Measurements from ENCODE around the gene EPHB3.
A peak's percentile ranks its signal among the peaks of the same experiment; 100 is the strongest.
"Not testable (repeated sequence)": the region's sequence is repeated elsewhere in the genome, so short reads cannot be mapped to it uniquely, and the experiment has no call there.

The EPHB3 gene

DNA sequence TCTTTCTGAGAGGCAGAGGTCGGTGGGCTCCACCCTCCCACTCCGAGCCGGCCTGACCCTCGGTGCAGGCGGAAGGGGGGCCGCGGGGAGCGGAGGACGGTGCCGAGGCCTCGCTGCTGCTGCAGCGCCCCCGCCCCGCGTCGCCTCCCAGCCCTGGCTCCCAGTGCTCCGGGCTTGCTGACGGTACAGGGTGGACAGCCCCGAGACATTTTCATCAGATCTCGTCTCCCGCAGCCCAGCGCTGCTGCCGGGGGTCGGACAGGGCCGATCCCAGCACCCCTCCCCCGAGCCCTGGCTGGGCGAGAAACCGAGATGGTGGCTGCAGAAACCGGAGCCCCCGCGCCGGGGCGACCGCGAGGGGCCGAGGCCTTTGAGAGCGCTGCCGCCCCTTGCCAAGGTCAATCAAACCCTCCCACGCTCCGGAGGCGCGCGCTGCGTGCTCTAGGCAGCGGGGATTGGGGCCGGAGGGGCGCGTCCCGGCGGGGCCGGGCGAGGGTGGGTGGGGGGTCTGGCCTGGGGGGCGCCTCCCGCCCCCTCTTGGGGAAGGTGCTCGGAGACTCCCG, 42.5 kb downstream of the EPHB3 start:
- Histone ChIP-seq H3K9me3 (ENCODE audit: control insufficient read depth in 1 of 2, low read length in 2 of 2) (no peaks in the 10 kb centered on the region), H3K4me1 (ENCODE audit: control insufficient read depth in 1 of 2, insufficient read depth in 2 of 2, low read length in 2 of 2) (peaks cover 0 to 27% of the 10 kb centered on the region in 2 donors), H3K4me3 (ENCODE audit: low read depth in 1 of 2, low read length in 2 of 2) (peak overlapping the region; percentile 30 to 51), H3K27ac (ENCODE audit: low read length) (no peak overlapping the region), H3K36me3 (ENCODE audit: control insufficient read depth in 1 of 2, insufficient read depth in 2 of 2, low read length in 2 of 2) (no peaks in the 10 kb centered on the region), H3K27me3 (ENCODE audit: low read depth, low read length) (peaks cover 13% of the 10 kb centered on the region)

GRCh38 chr3:184604615-184605290, 43.2 kb downstream of the EPHB3 start:
- Histone ChIP-seq H3K27me3 (ENCODE audit: low read depth, low read length) (peaks cover 13% of the 10 kb centered on the region), H3K4me3 (ENCODE audit: low read depth in 1 of 2, low read length in 2 of 2) (peak overlapping the region; percentile 45 to 51), H3K36me3 (ENCODE audit: control insufficient read depth in 1 of 2, insufficient read depth in 2 of 2, low read length in 2 of 2) (no peaks in the 10 kb centered on the region), H3K27ac (ENCODE audit: low read length) (no peak overlapping the region), H3K4me1 (ENCODE audit: control insufficient read depth in 1 of 2, insufficient read depth in 2 of 2, low read length in 2 of 2) (peaks cover 0 to 27% of the 10 kb centered on the region in 2 donors), H3K9me3 (ENCODE audit: control insufficient read depth in 1 of 2, low read length in 2 of 2) (no peaks in the 10 kb centered on the region)

DNA sequence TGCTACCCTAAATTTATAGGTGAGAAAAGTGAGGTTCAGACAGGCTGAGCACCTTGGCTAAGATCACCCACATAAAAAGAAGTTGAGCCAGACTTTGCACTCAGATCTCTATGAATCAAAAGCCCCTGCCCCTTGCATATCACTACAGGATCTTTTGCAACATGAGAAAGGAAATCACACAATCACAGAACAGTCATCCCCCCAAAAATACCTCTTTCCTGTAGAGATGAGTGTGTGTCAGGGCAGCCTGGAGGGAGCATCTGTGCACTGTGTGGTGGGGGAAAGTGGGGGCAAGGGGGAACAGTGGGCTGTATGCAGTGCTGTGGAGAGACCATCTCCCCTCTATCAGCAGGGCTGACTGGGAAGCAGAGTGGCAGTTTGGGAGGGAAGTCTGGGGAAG, 46.6 kb downstream of the EPHB3 start:
- Histone ChIP-seq H3K4me1 (ENCODE audit: control insufficient read depth in 1 of 2, insufficient read depth in 2 of 2, low read length in 2 of 2) (peaks cover 0 to 16% of the 10 kb centered on the region in 2 donors), H3K4me3 (ENCODE audit: low read depth in 1 of 2, low read length in 2 of 2) (no peak overlapping the region), H3K36me3 (ENCODE audit: control insufficient read depth in 1 of 2, insufficient read depth in 2 of 2, low read length in 2 of 2) (no peaks in the 10 kb centered on the region), H3K27ac (ENCODE audit: low read length) (no peak overlapping the region), H3K27me3 (ENCODE audit: low read depth, low read length) (peaks cover 7% of the 10 kb centered on the region), H3K9me3 (ENCODE audit: control insufficient read depth in 1 of 2, low read length in 2 of 2) (no peaks in the 10 kb centered on the region)

DNA sequence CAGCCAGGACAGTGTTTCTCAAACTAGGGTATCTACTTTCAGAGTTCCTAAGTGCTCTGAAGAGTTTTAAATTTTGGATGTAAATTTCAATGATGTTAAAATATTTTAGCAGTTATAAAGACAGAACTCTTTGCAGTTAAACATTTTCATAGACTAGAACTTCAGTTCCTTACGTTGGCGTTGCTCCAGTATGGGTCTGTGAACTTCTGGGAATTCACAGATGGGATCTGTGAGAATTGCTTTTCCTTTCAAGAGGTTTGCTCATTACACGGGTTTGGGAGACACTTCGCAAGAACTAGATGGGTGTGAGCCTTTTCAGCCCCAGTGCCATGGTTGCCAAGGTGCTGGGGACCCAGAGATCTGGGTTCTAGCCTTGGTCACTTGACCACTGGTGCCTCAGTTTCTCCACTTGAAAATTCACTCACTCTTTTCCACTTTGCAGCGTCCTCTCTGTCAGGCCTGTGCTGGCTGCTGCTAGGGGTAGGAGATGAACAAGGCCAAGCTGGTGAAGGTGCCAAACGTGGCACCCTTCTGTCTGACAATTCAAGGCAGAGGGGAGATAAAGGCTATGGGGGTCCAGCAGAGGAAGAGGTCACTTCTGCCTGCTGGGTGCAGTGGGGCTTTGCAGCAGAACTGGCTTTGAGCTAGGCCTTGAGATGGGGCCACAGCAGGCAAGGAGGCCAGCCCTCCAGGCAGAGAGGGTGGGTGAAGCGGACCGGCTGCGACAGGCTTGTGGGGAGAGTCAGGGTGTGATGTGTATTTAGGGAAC, 48.1 kb downstream of the EPHB3 start:
- Histone ChIP-seq H3K4me1 (ENCODE audit: control insufficient read depth in 1 of 2, insufficient read depth in 2 of 2, low read length in 2 of 2) (peaks cover 0 to 3% of the 10 kb centered on the region in 2 donors), H3K4me3 (ENCODE audit: low read depth in 1 of 2, low read length in 2 of 2) (no peak overlapping the region), H3K27ac (ENCODE audit: low read length) (no peak overlapping the region), H3K9me3 (ENCODE audit: control insufficient read depth in 1 of 2, low read length in 2 of 2) (no peaks in the 10 kb centered on the region), H3K36me3 (ENCODE audit: control insufficient read depth in 1 of 2, insufficient read depth in 2 of 2, low read length in 2 of 2) (no peaks in the 10 kb centered on the region), H3K27me3 (ENCODE audit: low read depth, low read length) (no peaks in the 10 kb centered on the region)

DNA sequence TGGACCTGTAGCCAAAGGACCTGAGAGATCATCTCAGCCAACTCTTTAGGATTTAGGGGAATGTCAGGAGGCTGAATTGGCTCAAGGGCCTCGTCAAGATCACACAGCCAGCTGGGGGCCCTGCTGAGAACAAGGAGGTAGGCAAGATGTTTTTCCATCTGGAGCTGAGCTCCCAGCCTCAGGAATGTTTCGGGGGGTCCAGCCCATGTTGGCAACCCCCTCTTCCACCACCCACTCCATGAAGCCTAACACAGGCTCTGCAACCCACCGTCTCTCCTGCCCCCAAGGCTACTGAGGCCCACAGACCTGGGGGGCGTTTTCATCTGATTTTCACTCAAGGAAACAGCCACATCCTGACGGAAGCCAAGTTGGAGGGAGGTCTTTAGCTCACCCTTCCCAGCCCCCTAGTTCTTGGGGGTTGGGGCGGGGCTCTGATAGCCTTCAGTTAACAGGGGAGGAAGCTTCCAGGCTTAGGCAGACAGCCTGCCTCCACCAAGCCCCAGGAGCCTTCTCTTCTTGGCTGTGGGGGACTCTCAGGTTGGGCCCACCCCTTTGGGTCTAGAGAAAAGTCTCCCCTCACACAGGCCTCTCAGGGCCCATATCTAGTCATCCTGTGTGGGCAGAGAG, 48.8 kb downstream of the EPHB3 start:
- Histone ChIP-seq H3K36me3 (ENCODE audit: control insufficient read depth in 1 of 2, insufficient read depth in 2 of 2, low read length in 2 of 2) (no peaks in the 10 kb centered on the region), H3K27me3 (ENCODE audit: low read depth, low read length) (no peaks in the 10 kb centered on the region), H3K4me3 (ENCODE audit: low read depth in 1 of 2, low read length in 2 of 2) (no peak overlapping the region), H3K27ac (ENCODE audit: low read length) (no peak overlapping the region), H3K9me3 (ENCODE audit: control insufficient read depth in 1 of 2, low read length in 2 of 2) (no peaks in the 10 kb centered on the region), H3K4me1 (ENCODE audit: control insufficient read depth in 1 of 2, insufficient read depth in 2 of 2, low read length in 2 of 2) (no peaks in the 10 kb centered on the region)

- Histone ChIP-seq H3K9me3 (ENCODE audit: control insufficient read depth in 1 of 2, low read length in 2 of 2) (no peaks in the 10 kb centered on the region), H3K36me3 (ENCODE audit: control insufficient read depth in 1 of 2, insufficient read depth in 2 of 2, low read length in 2 of 2) (no peaks in the 10 kb centered on the region), H3K27me3 (ENCODE audit: low read depth, low read length) (no peaks in the 10 kb centered on the region), H3K4me3 (ENCODE audit: low read depth in 1 of 2, low read length in 2 of 2) (no peak overlapping the region), H3K27ac (ENCODE audit: low read length) (no peak overlapping the region), H3K4me1 (ENCODE audit: control insufficient read depth in 1 of 2, insufficient read depth in 2 of 2, low read length in 2 of 2) (no peaks in the 10 kb centered on the region)
These were observed 50.2 kb downstream of the EPHB3 start for GRCh38 chr3:184611607-184612281.

GRCh38 chr3:184615396-184615795, 53.8 kb downstream of the EPHB3 start:
- no peaks in the 10 kb centered on the region for H3K9me3 ChIP-seq (ENCODE audit: control insufficient read depth in 1 of 2, low read length in 2 of 2)
- H3K36me3 ChIP-seq (ENCODE audit: control insufficient read depth in 1 of 2, insufficient read depth in 2 of 2, low read length in 2 of 2) = no peaks in the 10 kb centered on the region
- H3K27ac ChIP-seq (ENCODE audit: low read length) = no peak overlapping the region
- H3K27me3 ChIP-seq (ENCODE audit: low read depth, low read length) = no peaks in the 10 kb centered on the region
- H3K4me1 ChIP-seq (ENCODE audit: control insufficient read depth in 1 of 2, insufficient read depth in 2 of 2, low read length in 2 of 2) = peaks cover 7 to 15% of the 10 kb centered on the region in 2 donors
- no peak overlapping the region for H3K4me3 ChIP-seq (ENCODE audit: low read depth in 1 of 2, low read length in 2 of 2)

- Histone ChIP-seq H3K27ac (ENCODE audit: low read length) (no peak overlapping the region), H3K4me3 (ENCODE audit: low read depth in 1 of 2, low read length in 2 of 2) (no peak overlapping the region), H3K9me3 (ENCODE audit: control insufficient read depth in 1 of 2, low read length in 2 of 2) (no peaks in the 10 kb centered on the region)
These were observed 54.9 kb downstream of the EPHB3 start for GRCh38 chr3:184616436-184616835.

DNA sequence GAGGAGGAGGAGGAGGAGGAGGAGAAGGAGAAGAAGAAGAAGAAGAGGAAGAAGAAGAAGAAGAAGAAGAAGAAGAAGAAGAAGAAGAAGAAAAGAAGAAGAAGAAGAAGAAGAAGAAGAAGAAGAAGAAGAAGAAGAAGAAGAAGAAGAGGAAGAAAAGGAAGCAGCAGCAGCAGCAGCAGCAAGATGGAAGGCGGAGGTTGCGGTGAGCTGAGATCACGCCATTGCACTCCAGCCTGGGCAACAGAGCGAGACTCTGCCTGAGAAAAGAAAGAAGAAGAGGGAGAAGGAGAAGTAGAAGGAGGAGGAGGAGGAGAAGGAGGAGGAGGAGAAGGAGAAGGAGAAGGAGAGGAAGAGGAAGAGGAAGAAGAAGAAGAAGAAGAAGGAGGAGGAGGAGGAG, 55.7 kb downstream of the EPHB3 start:
- not testable (repeated sequence) for H3K27ac ChIP-seq (ENCODE audit: low read length); H3K4me3 ChIP-seq (ENCODE audit: low read depth in 1 of 2, low read length in 2 of 2); H3K27me3 ChIP-seq (ENCODE audit: low read depth, low read length); H3K9me3 ChIP-seq (ENCODE audit: control insufficient read depth in 1 of 2, low read length in 2 of 2); H3K36me3 ChIP-seq (ENCODE audit: control insufficient read depth in 1 of 2, insufficient read depth in 2 of 2, low read length in 2 of 2)
- peaks cover 7 to 20% of the 10 kb centered on the region in 2 donors for H3K4me1 ChIP-seq (ENCODE audit: control insufficient read depth in 1 of 2, insufficient read depth in 2 of 2, low read length in 2 of 2)

More at GRCh38 chr3:184616436-184616835, 54.9 kb downstream of the EPHB3 start:
- no peaks in the 10 kb centered on the region for H3K36me3 ChIP-seq (ENCODE audit: control insufficient read depth in 1 of 2, insufficient read depth in 2 of 2, low read length in 2 of 2)
- H3K4me1 ChIP-seq (ENCODE audit: control insufficient read depth in 1 of 2, insufficient read depth in 2 of 2, low read length in 2 of 2) = peaks cover 7 to 20% of the 10 kb centered on the region in 2 donors
- H3K27me3 ChIP-seq (ENCODE audit: low read depth, low read length) = no peaks in the 10 kb centered on the region

GRCh38 chr3:184618811-184619210, 57.2 kb downstream of the EPHB3 start:
- Histone ChIP-seq H3K36me3 (ENCODE audit: control insufficient read depth in 1 of 2, insufficient read depth in 2 of 2, low read length in 2 of 2) (no peaks in the 10 kb centered on the region), H3K27ac (ENCODE audit: low read length) (no peak overlapping the region), H3K9me3 (ENCODE audit: control insufficient read depth in 1 of 2, low read length in 2 of 2) (no peaks in the 10 kb centered on the region), H3K4me1 (ENCODE audit: control insufficient read depth in 1 of 2, insufficient read depth in 2 of 2, low read length in 2 of 2) (peaks cover 7 to 20% of the 10 kb centered on the region in 2 donors), H3K4me3 (ENCODE audit: low read depth in 1 of 2, low read length in 2 of 2) (no peak overlapping the region), H3K27me3 (ENCODE audit: low read depth, low read length) (no peaks in the 10 kb centered on the region)

GRCh38 chr3:184619369-184619768, 57.8 kb downstream of the EPHB3 start:
- Histone ChIP-seq H3K9me3 (ENCODE audit: control insufficient read depth in 1 of 2, low read length in 2 of 2) (no peaks in the 10 kb centered on the region), H3K4me3 (ENCODE audit: low read depth in 1 of 2, low read length in 2 of 2) (no peak overlapping the region), H3K4me1 (ENCODE audit: control insufficient read depth in 1 of 2, insufficient read depth in 2 of 2, low read length in 2 of 2) (peaks cover 7 to 20% of the 10 kb centered on the region in 2 donors), H3K27ac (ENCODE audit: low read length) (no peak overlapping the region), H3K27me3 (ENCODE audit: low read depth, low read length) (no peaks in the 10 kb centered on the region), H3K36me3 (ENCODE audit: control insufficient read depth in 1 of 2, insufficient read depth in 2 of 2, low read length in 2 of 2) (no peaks in the 10 kb centered on the region)
